Kidney (tissue), 14 donors: ENCODE results near the gene CRY1. TPM values are rescaled to one million over a fixed set of nuclear protein-coding genes. Genes with fewer than 3 reads are reported as not detected.

Experiments
- DNase-seq, 5 donors: peaks; one replicate each; pipeline ENCODE4 v3.0.0-alpha.2; 2013 to 2020
- FAIRE-seq: peaks from 2 replicates; lab custom pipeline; 2012; peaks lifted over from hg19 to GRCh38; lab: Jason Lieb, UNC
- H3K27ac ChIP-seq, 2 donors: one replicate each; pipeline ENCODE4 v1.7.0; 2013; ENCODE audit warnings: low read depth in 2 of 2, low read length in 2 of 2, inconsistent platforms in 1 of 2
- H3K27me3 ChIP-seq: one replicate; pipeline ENCODE4 v1.7.1; 2013; ENCODE audit warnings: low read length, inconsistent platforms; ENCODE audit not compliant: control insufficient read depth, insufficient read depth
- H3K36me3 ChIP-seq, 3 donors: one replicate each; pipeline versions ENCODE4 v1.7.0 to v1.7.1; 2013; ENCODE audit warnings: low read length in 3 of 3, control low read depth in 1 of 3, inconsistent platforms in 1 of 3; ENCODE audit not compliant: insufficient read depth in 3 of 3, control insufficient read depth in 2 of 3
- H3K4me1 ChIP-seq, 3 donors: one replicate each; pipeline versions ENCODE4 v1.7.0 to v1.7.1; 2013; ENCODE audit warnings: low read length in 3 of 3, inconsistent platforms in 1 of 3, low read depth in 1 of 3; ENCODE audit not compliant: control insufficient read depth in 2 of 3, insufficient read depth in 2 of 3
- H3K4me3 ChIP-seq, 3 donors: one replicate each; pipeline versions ENCODE4 v1.7.0 to v1.8.1; 2013; ENCODE audit warnings: low read length in 3 of 3, control low read depth in 1 of 3, inconsistent platforms in 1 of 3
- H3K9ac ChIP-seq, 3 donors: one replicate each; pipeline versions ENCODE4 v1.7.0 to v1.7.1; 2013; ENCODE audit warnings: low read length in 3 of 3, control low read depth in 1 of 3, inconsistent platforms in 1 of 3
- H3K9me3 ChIP-seq, 3 donors: one replicate each; pipeline versions ENCODE4 v1.7.0 to v1.7.1; 2013; ENCODE audit warnings: low read length in 3 of 3, control low read depth in 1 of 3, inconsistent platforms in 1 of 3; ENCODE audit not compliant: control insufficient read depth in 2 of 3, insufficient read depth in 1 of 3
- intact Hi-C: fragments of 100-400 bp; cut with DNase I; formaldehyde crosslinking; loops from one replicate; pipeline ENCODE4 v1.11.1; 2022
- polyA plus RNA-seq: library from polyadenylated mRNA; stranded (reverse); fragments of 350-450 nt; fragmentation: Illumina TruSeq; extraction: RNeasy Lipid Tissue Mini Kit (QIAGEN cat#74804); gene quantifications from one replicate; pipeline ENCODE4 v1.2.3, GENCODE V29; 2014; ENCODE audit warnings: low read depth, low replicate concordance; ENCODE audit not compliant: insufficient read depth
- total RNA-seq: library from RNA; stranded (reverse); fragmentation: NEBNext Ultra II Directional; extraction: Animal tissue kit (Norgen Biotek cat#: 25700); gene quantifications from one replicate; pipeline ENCODE4 v1.2.1, GENCODE V29; 2021
- TF ChIP-seq, protein P1 (sequence below): IDR thresholded peaks from 3 replicates; pipeline ENCODE4 v1.5.1; 2012; ENCODE audit warnings: mild to moderate bottlenecking, moderate library complexity, borderline replicate concordance; ENCODE audit not compliant: insufficient read depth; ENCODE audit errors: extremely low read depth
- donor health status: control.
- donor health status: control.
- donor health status: control.
- donor health status: control.
- donor health status: control.
- donor health status: DM: yes; HTN: yes; CAD: no.
- donor health status: Normal renal cell carcinoma (clear cell type).

The CRY1 gene
- total and polyA plus RNA-seq, 2 donors from 2014 or later: 8.4 to 17.7 TPM

DNA sequence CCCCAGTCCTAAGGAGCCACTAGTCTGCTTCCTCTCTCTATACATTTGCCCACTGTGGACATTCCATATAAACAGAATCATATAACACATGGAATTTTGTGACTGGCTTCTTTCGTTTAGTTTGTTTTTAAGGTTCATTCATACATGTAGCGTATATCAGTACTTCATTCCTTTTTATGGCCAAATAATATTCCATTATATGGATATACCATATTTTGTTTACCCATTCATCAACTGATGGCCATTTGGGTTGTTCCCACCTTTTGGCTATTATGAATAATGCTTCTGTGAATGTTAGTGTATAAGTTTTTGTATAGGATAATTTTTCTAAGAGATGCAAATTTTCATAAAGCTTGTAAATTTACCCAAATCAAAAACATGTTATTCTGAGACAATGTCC lies 4.4 kb downstream of the CRY1 start:
- H3K27me3 ChIP-seq: no peaks in the 10 kb centered on the region
- no peaks in the 10 kb centered on the region for H3K36me3 ChIP-seq
- H3K9me3 ChIP-seq: no peaks in the 10 kb centered on the region
- TF ChIP-seq, protein P1, sequence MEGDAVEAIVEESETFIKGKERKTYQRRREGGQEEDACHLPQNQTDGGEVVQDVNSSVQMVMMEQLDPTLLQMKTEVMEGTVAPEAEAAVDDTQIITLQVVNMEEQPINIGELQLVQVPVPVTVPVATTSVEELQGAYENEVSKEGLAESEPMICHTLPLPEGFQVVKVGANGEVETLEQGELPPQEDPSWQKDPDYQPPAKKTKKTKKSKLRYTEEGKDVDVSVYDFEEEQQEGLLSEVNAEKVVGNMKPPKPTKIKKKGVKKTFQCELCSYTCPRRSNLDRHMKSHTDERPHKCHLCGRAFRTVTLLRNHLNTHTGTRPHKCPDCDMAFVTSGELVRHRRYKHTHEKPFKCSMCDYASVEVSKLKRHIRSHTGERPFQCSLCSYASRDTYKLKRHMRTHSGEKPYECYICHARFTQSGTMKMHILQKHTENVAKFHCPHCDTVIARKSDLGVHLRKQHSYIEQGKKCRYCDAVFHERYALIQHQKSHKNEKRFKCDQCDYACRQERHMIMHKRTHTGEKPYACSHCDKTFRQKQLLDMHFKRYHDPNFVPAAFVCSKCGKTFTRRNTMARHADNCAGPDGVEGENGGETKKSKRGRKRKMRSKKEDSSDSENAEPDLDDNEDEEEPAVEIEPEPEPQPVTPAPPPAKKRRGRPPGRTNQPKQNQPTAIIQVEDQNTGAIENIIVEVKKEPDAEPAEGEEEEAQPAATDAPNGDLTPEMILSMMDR: no peak
- no peak overlapping the region for H3K27ac ChIP-seq
- FAIRE-seq: no peak
- H3K4me1 ChIP-seq: peaks cover 0 to 10% (median 9%) of the 10 kb centered on the region in 3 donors
- no peak overlapping the region for H3K9ac ChIP-seq
- intact Hi-C loops: no loop called here
- H3K4me3 ChIP-seq: no peak overlapping the region
- no peak for DNase-seq

DNA sequence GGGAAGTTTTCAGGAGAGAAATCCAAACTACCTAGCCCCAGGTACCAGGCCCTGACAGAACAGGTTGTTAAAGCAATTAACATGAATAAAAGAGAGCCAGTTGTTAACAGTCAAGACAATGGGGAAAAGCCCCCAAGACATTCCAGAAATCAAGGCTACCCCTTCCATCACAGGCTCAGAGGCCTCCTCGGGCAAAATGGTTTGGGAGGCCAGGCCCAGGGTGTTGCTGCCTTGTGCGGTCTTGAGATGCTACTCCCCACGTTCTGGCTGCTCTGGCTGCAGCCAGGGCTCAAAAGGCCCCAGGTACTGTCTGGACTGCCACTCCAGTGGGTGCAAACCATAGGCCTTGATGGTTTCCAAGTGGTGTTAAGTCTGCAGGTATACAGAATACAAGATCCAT lies 7.0 kb downstream of the CRY1 start:
- Histone ChIP-seq H3K4me3 (no peak overlapping the region), H3K4me1 (peaks cover 0 to 3% (median 2%) of the 10 kb centered on the region in 3 donors), H3K27me3 (no peaks in the 10 kb centered on the region), H3K9me3 (no peaks in the 10 kb centered on the region), H3K27ac (no peak overlapping the region), H3K36me3 (no peaks in the 10 kb centered on the region), H3K9ac (no peak overlapping the region)
- DNase-seq (no peak), FAIRE-seq (no peak)
- TF ChIP-seq, protein P1: no peak
- intact Hi-C loops: no loop called here

DNA sequence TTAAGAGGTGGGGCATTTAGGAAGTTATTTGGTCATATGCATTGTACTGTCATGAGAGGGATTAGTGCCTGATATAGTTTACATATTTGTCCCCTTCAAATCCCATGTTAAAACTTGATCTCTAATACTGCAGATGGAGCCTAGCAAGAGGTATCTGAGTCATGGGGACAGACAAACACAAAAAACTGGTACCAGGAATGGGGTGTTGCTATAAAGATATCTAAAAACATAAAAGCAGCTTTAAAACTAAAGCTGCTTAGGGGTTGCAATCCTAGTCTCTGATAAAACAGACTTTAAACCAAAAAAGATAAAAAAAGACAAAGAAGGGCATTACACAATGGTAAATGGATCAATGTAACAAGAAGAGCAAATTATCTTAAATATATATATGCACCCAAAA lies 11.6 kb downstream of the CRY1 start:
- intact Hi-C loops: no loop called here
- TF ChIP-seq, protein P1: no peak

GRCh38 chr12:107080299-107080698 lies 13.1 kb downstream of the CRY1 start:
- TF ChIP-seq, protein P1: no peak
- FAIRE-seq: no peak
- intact Hi-C loops: no loop called here

More for the DNA sequence above, 11.6 kb downstream of the CRY1 start:
- H3K9me3 ChIP-seq: no peaks in the 10 kb centered on the region
- peaks cover 0 to 5% (median 0%) of the 10 kb centered on the region in 3 donors for H3K4me1 ChIP-seq
- no peaks in the 10 kb centered on the region for H3K27me3 ChIP-seq
- no peak overlapping the region for H3K27ac ChIP-seq
- FAIRE-seq (no peak), DNase-seq (no peak)
- no peak overlapping the region for H3K4me3 ChIP-seq
- H3K36me3 ChIP-seq: no peaks in the 10 kb centered on the region
- H3K9ac ChIP-seq: no peak overlapping the region

More at GRCh38 chr12:107080299-107080698, 13.1 kb downstream of the CRY1 start:
- Histone ChIP-seq H3K9ac (no peak overlapping the region), H3K27me3 (no peaks in the 10 kb centered on the region), H3K27ac (no peak overlapping the region), H3K4me1 (peaks cover 0 to 5% (median 0%) of the 10 kb centered on the region in 3 donors), H3K4me3 (no peak overlapping the region), H3K36me3 (no peaks in the 10 kb centered on the region), H3K9me3 (no peaks in the 10 kb centered on the region)
- DNase-seq: no peak
